ENCODE data around the gene LMCD1.

GRCh38 chr3:8557298-8557697 lies 55.7 kb downstream of the LMCD1 start:
- TF ChIP-seq CTCF (IDR thresholded peaks at IDR 0.05) (no peak), POLR2A (IDR thresholded peaks at IDR 0.05) (no peak)
